ENCODE measurements around the gene ZNF236. TPM values are rescaled to one million over a fixed set of nuclear protein-coding genes. Genes with fewer than 3 reads are reported as not detected.

The ZNF236 gene
- total RNA-seq, 1 experiment from 2014 or later, result 24.8 TPM

DNA sequence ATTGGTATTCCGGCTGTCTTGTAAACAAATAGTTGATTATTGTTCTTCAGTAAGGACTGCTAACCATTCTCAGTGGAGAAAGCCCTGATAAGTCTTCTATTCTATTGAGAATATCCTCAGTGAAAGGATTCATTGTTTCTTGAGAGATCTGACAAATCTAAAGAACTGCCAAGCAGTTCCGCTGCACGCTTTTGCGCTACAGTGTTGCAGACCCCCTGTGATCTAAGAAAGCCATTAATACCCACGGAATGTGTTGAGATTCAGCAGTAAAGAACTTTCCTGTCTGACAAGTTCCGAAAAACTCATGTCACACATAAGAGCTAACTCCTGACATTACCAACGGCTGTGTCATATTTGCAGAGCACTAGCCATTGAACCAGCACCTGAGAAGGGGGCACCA lies 63.8 kb downstream of the ZNF236 start:
- Histone ChIP-seq H3K27ac (ENCODE audit: low read depth, low read length, poor library complexity, severe bottlenecking) (no peak overlapping the region), H3K4me1 (ENCODE audit: insufficient read depth, low read length, poor library complexity, severe bottlenecking) (no peaks in the 10 kb centered on the region), H3K9me3 (ENCODE audit: low read depth, low read length, poor library complexity, severe bottlenecking) (no peaks in the 10 kb centered on the region), H3K36me3 (ENCODE audit: insufficient read depth, low read length, poor library complexity, severe bottlenecking) (peaks cover 18% of the 10 kb centered on the region), H3K4me3 (ENCODE audit: low read depth, low read length, poor library complexity, severe bottlenecking) (no peak overlapping the region), H3K27me3 (replicated peaks; ENCODE audit: insufficient read depth, low read depth, low read length, poor library complexity) (no peaks in the 10 kb centered on the region)
- no TSS peak for BruUV-seq (replicated peaks)
- DNase-seq (ENCODE audit: low spot score), result no peak
- ChIA-PET CTCF (no interaction called here), POLR2A (ENCODE audit: low non-redundant PET) (no interaction called here)
- intact Hi-C loops (cut with micrococcal nuclease; ENCODE audit: unreplicated experiment), result no loop called here
- no peak for TF ChIP-seq EZH2 (IDR thresholded peaks at IDR 0.05; ENCODE audit: borderline replicate concordance, low read depth, low read length, poor library complexity, severe bottlenecking)
- TF ChIP-seq, protein P1, sequence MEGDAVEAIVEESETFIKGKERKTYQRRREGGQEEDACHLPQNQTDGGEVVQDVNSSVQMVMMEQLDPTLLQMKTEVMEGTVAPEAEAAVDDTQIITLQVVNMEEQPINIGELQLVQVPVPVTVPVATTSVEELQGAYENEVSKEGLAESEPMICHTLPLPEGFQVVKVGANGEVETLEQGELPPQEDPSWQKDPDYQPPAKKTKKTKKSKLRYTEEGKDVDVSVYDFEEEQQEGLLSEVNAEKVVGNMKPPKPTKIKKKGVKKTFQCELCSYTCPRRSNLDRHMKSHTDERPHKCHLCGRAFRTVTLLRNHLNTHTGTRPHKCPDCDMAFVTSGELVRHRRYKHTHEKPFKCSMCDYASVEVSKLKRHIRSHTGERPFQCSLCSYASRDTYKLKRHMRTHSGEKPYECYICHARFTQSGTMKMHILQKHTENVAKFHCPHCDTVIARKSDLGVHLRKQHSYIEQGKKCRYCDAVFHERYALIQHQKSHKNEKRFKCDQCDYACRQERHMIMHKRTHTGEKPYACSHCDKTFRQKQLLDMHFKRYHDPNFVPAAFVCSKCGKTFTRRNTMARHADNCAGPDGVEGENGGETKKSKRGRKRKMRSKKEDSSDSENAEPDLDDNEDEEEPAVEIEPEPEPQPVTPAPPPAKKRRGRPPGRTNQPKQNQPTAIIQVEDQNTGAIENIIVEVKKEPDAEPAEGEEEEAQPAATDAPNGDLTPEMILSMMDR (conservative IDR thresholded peaks at IDR 0.05; ENCODE audit: low read depth, low read length), result no peak

DNA sequence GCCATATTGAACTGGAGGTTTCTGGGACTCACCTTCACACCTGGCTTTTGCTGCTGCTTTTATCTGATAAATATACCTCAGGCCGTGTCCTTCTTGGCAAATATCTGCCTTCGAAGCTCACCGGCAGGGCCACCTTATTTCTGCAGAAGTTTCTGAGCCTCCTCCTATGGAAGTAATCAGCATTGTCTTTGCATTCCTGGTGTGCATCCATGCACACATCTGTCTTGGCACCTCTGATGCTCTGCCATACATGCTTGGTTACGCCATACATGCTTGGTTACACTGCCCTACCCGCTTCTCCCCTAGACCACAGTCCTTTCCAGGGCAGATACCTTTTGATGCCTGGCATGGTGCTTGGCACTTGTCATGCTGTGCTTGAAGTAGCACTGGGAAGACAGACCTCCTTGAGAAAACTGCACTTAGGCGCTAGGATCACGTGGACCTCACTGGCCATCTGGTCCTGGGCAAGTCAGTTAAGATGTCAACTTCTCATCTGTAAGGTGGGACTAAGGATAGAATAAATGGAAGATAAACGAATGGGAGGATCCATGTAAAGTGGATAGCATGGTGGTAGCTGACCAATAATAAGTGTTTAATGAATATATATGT lies 66.8 kb downstream of the ZNF236 start:
- no peaks in the 10 kb centered on the region for H3K36me3 ChIP-seq (ENCODE audit: insufficient read depth, low read length, poor library complexity, severe bottlenecking)
- no peak overlapping the region for H3K27ac ChIP-seq (ENCODE audit: low read depth, low read length, poor library complexity, severe bottlenecking)
- DNase-seq (ENCODE audit: low spot score), result no peak
- ChIA-PET CTCF (no interaction called here), POLR2A (ENCODE audit: low non-redundant PET) (no interaction called here)
- H3K9me3 ChIP-seq (ENCODE audit: low read depth, low read length, poor library complexity, severe bottlenecking), result no peaks in the 10 kb centered on the region
- intact Hi-C loops (cut with micrococcal nuclease; ENCODE audit: unreplicated experiment), result no loop called here
- no peaks in the 10 kb centered on the region for H3K4me1 ChIP-seq (ENCODE audit: insufficient read depth, low read length, poor library complexity, severe bottlenecking)
- no peak overlapping the region for H3K4me3 ChIP-seq (ENCODE audit: low read depth, low read length, poor library complexity, severe bottlenecking)
- BruUV-seq (replicated peaks), result no TSS peak
- TF ChIP-seq, protein P1 (conservative IDR thresholded peaks at IDR 0.05; ENCODE audit: low read depth, low read length), result no peak
- TF ChIP-seq EZH2 (IDR thresholded peaks at IDR 0.05; ENCODE audit: borderline replicate concordance, low read depth, low read length, poor library complexity, severe bottlenecking), result no peak
- H3K27me3 ChIP-seq (replicated peaks; ENCODE audit: insufficient read depth, low read depth, low read length, poor library complexity), result no peaks in the 10 kb centered on the region

DNA sequence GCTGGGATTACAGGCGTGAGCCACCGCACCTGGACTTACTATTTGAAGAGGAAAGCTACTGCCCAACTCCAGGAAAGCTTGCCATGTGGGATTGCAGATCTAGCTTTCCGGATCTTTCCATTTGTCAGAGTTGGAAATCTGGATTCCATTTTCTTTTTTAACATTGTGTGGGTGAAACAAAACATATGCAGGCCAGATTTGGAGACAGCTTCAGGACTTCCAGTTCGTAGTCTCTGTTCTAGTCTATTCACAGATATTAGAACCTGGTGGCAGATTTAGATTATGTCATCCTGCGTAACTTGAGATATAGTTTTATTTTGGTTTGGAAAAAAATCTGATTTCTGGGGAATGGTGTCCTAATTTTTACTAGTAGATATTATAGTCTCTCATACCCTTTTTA lies 70.5 kb downstream of the ZNF236 start:
- no peak overlapping the region for H3K27ac ChIP-seq (ENCODE audit: low read depth, low read length, poor library complexity, severe bottlenecking)
- no peaks in the 10 kb centered on the region for H3K9me3 ChIP-seq (ENCODE audit: low read depth, low read length, poor library complexity, severe bottlenecking)
- no peaks in the 10 kb centered on the region for H3K27me3 ChIP-seq (replicated peaks; ENCODE audit: insufficient read depth, low read depth, low read length, poor library complexity)
- CTCF ChIA-PET, result no interaction called here
- no peak for DNase-seq (ENCODE audit: low spot score)
- BruUV-seq (replicated peaks), result no TSS peak
- peaks cover 33% of the 10 kb centered on the region for H3K36me3 ChIP-seq (ENCODE audit: insufficient read depth, low read length, poor library complexity, severe bottlenecking)
- no peak for TF ChIP-seq EZH2 (IDR thresholded peaks at IDR 0.05; ENCODE audit: borderline replicate concordance, low read depth, low read length, poor library complexity, severe bottlenecking)
- TF ChIP-seq, protein P1 (conservative IDR thresholded peaks at IDR 0.05; ENCODE audit: low read depth, low read length), result no peak
- H3K4me1 ChIP-seq (ENCODE audit: insufficient read depth, low read length, poor library complexity, severe bottlenecking), result no peaks in the 10 kb centered on the region
- no peak overlapping the region for H3K4me3 ChIP-seq (ENCODE audit: low read depth, low read length, poor library complexity, severe bottlenecking)
- intact Hi-C loops (cut with micrococcal nuclease; ENCODE audit: unreplicated experiment), result no loop called here
- POLR2A ChIA-PET (ENCODE audit: low non-redundant PET), result no interaction called here

Measured in A673 (cell line).